HL-60 (cell line): Measurements from ENCODE around the gene FLOT1.

Experiments used
- POLR2AphosphoS5 ChIP-seq: IDR thresholded peaks from 2 replicates; pipeline ENCODE4 v1.6.1; 2012; ENCODE audit warnings: low read depth
- TF ChIP-seq, protein P1 (sequence below): IDR thresholded peaks from one replicate; pipeline ENCODE4 v1.5.1; 2011; ENCODE audit warnings: low read length, control low read depth, inconsistent platforms; ENCODE audit not compliant: insufficient read depth

DNA sequence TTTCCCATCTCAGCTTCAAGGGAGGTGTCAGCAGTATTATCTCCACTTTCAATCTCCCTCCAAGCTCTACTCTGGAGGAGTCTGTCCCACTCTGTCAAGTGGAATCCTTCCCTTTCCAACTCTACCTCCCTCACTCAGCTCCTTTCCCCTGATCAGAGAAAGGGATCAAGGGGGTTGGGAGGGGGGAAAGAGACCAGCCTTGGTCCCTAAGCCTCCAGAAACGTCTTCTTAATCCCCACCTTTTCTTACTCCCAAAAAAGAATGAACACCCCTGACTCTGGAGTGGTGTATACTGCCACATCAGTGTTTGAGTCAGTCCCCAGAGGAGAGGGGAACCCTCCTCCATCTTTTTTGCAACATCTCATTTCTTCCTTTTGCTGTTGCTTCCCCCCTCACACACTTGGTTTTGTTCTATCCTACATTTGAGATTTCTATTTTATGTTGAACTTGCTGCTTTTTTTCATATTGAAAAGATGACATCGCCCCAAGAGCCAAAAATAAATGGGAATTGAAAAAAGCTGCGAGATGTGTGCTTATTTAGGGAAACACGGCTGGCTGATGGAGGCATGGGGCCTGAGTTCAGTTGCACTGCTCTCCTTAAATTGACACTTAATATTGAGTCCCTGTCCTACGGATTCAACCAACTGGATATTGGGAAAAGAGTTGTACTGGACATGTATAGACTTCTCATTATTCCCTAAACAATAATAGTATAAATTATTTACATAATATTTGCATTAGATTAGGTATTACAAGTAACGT lies 17.4 kb downstream of the FLOT1 start:
- TF ChIP-seq, protein P1, sequence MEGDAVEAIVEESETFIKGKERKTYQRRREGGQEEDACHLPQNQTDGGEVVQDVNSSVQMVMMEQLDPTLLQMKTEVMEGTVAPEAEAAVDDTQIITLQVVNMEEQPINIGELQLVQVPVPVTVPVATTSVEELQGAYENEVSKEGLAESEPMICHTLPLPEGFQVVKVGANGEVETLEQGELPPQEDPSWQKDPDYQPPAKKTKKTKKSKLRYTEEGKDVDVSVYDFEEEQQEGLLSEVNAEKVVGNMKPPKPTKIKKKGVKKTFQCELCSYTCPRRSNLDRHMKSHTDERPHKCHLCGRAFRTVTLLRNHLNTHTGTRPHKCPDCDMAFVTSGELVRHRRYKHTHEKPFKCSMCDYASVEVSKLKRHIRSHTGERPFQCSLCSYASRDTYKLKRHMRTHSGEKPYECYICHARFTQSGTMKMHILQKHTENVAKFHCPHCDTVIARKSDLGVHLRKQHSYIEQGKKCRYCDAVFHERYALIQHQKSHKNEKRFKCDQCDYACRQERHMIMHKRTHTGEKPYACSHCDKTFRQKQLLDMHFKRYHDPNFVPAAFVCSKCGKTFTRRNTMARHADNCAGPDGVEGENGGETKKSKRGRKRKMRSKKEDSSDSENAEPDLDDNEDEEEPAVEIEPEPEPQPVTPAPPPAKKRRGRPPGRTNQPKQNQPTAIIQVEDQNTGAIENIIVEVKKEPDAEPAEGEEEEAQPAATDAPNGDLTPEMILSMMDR = no peak
- no peak; the same call in 1 of the 2 replicates for TF ChIP-seq POLR2AphosphoS5
